OCI-LY3 (cell line): Measurements from ENCODE around the gene SLC25A13.

Source experiments
- H2AFZ ChIP-seq: fragments of 200-600, 300-600 bp; shearing (Covaris generic); 2 replicates; pipeline ENCODE4 v1.6.0; 2014; ENCODE audit warnings: antibody characterized with exemption, low read depth, low read length
- H3K27ac ChIP-seq: fragments of 200-600, 300-600 bp; sonication (generic); 2 replicates; pipeline ENCODE4 v1.5.1; 2014; ENCODE audit warnings: mild to moderate bottlenecking, low read length, moderate library complexity, mixed read lengths
- H3K27me3 ChIP-seq: fragments of 200-600, 300-600 bp; sonication (generic); 2 replicates; pipeline ENCODE4 v1.6.1; 2014; ENCODE audit warnings: low read depth, low read length, mixed read lengths
- H3K36me3 ChIP-seq: fragments of 200-600, 300-600 bp; sonication (generic); replicated peaks from 2 replicates; pipeline ENCODE3; 2014; ENCODE audit warnings: low read depth, low read length, mixed read lengths
- H3K4me1 ChIP-seq: fragments of 300-600, 200-600 bp; sonication (generic); 2 replicates; pipeline ENCODE4 v1.6.1; 2014; ENCODE audit warnings: low read length, mixed read lengths
- H3K4me2 ChIP-seq: fragments of 200-600, 300-600 bp; sonication (generic); 2 replicates; pipeline ENCODE4 v1.6.1; 2014; ENCODE audit warnings: low read length, mixed read lengths
- H3K4me3 ChIP-seq: fragments of 300-600, 200-600 bp; sonication (generic); 2 replicates; pipeline ENCODE4 v1.5.1; 2014; ENCODE audit warnings: antibody characterized with exemption, mild to moderate bottlenecking, low read length, moderate library complexity
- H3K79me2 ChIP-seq: fragments of 300-600, 200-600 bp; shearing (Covaris generic); 2 replicates; pipeline ENCODE4 v1.6.1; 2014; ENCODE audit warnings: mild to moderate bottlenecking, low read length, mixed read lengths
- H3K9ac ChIP-seq: fragments of 300-600, 200-600 bp; shearing (Covaris generic); 2 replicates; pipeline ENCODE4 v1.6.0; 2014; ENCODE audit warnings: mild to moderate bottlenecking, low read length, moderate library complexity
- H3K9me3 ChIP-seq: fragments of 200-600, 300-600 bp; shearing (Covaris generic); 2 replicates; pipeline ENCODE4 v1.6.1; 2014; ENCODE audit warnings: low read length, mixed read lengths; ENCODE audit not compliant: insufficient read depth
- H4K20me1 ChIP-seq: fragments of 200-600, 300-600 bp; sonication (generic); 2 replicates; pipeline ENCODE4 v1.6.1; 2016; ENCODE audit warnings: low read length, mixed read lengths; ENCODE audit not compliant: insufficient read depth
- EZH2phosphoT487 ChIP-seq: fragments of 200-600 bp; shearing (Covaris generic); IDR thresholded peaks from 2 replicates; pipeline ENCODE4 v1.6.1; 2018; ENCODE audit warnings: antibody characterized with exemption, mixed run types, low read depth
- TF ChIP-seq, protein P1 (sequence below): fragments of 200-600, 300-600 bp; sonication (generic); IDR thresholded peaks from 2 replicates; pipeline ENCODE4 v1.5.1; 2014; ENCODE audit warnings: antibody characterized with exemption, low read length, low read depth

Gene SLC25A13

DNA sequence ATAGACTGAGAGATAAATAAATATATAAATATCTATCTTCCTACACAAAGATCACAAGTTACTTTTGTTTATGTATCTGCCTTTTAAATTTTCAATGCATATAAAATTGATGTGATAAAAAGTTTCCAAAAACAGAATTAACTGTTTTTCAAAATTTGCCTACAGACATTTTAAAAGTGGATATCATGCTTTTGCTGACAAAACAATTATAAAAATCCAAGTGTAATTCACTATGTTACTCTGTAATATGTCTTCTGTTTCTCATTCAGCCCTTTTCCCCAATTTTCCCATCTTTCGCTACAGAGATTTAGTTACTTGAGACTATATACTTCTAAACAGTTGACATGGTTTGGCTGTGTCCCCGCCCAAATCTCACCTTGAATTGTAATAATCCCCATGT lies 37.7 kb downstream of the SLC25A13 start:
- Histone ChIP-seq H3K27me3 (no peaks in the 10 kb centered on the region), H3K9me3 (no peaks in the 10 kb centered on the region), H3K4me1 (no peaks in the 10 kb centered on the region), H3K79me2 (peaks cover 55% of the 10 kb centered on the region), H3K27ac (no peak overlapping the region), H3K4me3 (no peak overlapping the region), H2AFZ (no peak overlapping the region), H3K4me2 (no peak overlapping the region), H3K36me3 (peaks cover 5% of the 10 kb centered on the region), H3K9ac (no peak overlapping the region), H4K20me1 (peaks cover 18% of the 10 kb centered on the region; the same call in 1 of the 2 replicates)
- no peak for TF ChIP-seq EZH2phosphoT487
- TF ChIP-seq, protein P1, sequence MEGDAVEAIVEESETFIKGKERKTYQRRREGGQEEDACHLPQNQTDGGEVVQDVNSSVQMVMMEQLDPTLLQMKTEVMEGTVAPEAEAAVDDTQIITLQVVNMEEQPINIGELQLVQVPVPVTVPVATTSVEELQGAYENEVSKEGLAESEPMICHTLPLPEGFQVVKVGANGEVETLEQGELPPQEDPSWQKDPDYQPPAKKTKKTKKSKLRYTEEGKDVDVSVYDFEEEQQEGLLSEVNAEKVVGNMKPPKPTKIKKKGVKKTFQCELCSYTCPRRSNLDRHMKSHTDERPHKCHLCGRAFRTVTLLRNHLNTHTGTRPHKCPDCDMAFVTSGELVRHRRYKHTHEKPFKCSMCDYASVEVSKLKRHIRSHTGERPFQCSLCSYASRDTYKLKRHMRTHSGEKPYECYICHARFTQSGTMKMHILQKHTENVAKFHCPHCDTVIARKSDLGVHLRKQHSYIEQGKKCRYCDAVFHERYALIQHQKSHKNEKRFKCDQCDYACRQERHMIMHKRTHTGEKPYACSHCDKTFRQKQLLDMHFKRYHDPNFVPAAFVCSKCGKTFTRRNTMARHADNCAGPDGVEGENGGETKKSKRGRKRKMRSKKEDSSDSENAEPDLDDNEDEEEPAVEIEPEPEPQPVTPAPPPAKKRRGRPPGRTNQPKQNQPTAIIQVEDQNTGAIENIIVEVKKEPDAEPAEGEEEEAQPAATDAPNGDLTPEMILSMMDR: no peak

DNA sequence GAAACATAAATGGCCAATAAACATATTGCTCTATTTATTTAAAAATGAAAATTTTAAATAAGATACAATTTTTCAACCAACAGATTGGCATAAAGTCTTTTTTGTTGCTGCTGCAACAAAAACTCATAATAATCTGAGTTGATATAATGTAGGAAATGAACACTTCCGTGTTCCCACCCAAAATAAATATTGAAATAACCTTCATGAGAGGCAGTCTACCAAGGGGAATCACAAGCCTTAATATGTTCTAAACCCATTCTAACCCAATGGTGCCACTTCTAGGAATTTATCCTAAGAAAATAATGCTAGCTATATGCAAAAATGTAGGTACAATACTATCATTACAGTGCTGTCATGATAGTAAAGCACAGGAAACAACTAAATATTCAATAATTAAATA lies 39.1 kb downstream of the SLC25A13 start:
- no peak overlapping the region for H3K9ac ChIP-seq

DNA sequence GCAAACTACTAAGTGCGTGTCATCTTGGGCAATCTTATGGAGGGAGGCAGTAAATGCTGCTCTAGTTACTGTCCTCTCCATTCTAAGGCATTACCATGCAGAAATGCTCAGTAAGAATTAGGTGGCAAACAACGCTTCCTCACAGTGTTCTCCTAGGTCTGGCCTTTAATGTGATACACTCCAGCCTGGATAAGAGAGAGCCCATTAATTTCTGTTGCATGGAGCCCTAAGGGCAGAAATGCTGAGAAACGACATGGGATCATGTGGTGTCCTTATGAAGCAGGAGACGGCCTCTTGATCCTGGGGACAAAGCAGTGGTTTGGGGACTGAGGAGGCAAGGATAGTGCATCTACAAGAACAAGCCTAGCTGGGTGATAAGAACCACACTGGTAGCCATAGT lies 44.0 kb downstream of the SLC25A13 start:
- Histone ChIP-seq H3K4me2 (no peak overlapping the region), H3K4me3 (no peak overlapping the region), H3K36me3 (peaks cover 18% of the 10 kb centered on the region), H2AFZ (no peak overlapping the region), H3K9ac (no peak overlapping the region), H3K79me2 (peaks cover 21% of the 10 kb centered on the region), H4K20me1 (peaks cover 6% of the 10 kb centered on the region; the same call in 1 of the 2 replicates), H3K27ac (no peak overlapping the region), H3K4me1 (no peaks in the 10 kb centered on the region), H3K9me3 (no peaks in the 10 kb centered on the region), H3K27me3 (no peaks in the 10 kb centered on the region)
- no peak for TF ChIP-seq EZH2phosphoT487
- TF ChIP-seq, protein P1: no peak

More for the DNA sequence above, 39.1 kb downstream of the SLC25A13 start:
- Histone ChIP-seq H3K27ac (no peak overlapping the region), H2AFZ (no peak overlapping the region), H3K4me3 (no peak overlapping the region), H3K9me3 (no peaks in the 10 kb centered on the region), H3K4me2 (no peak overlapping the region), H3K79me2 (peaks cover 53% of the 10 kb centered on the region), H3K4me1 (no peaks in the 10 kb centered on the region), H4K20me1 (peaks cover 16% of the 10 kb centered on the region; the same call in 1 of the 2 replicates), H3K27me3 (no peaks in the 10 kb centered on the region), H3K36me3 (peaks cover 8% of the 10 kb centered on the region)
- TF ChIP-seq EZH2phosphoT487: no peak

DNA sequence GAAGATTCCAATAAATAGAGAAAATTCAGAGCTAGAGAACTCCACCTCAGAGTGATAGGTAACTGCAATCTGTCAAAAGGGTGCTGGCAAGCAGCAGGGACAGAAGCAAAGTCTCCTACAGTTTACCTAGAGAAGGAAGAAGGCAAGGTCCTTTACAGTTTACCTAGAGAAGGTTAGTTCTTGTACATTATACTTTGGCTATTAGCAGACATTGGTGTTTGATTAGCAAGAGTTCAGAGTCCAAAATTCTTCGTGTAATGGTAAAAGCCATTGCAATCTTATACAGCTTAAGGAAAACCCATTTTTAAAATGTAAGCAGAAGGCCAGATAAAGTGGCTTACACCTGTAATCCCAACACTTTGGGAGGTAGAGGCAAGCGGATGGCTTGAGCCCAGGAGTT lies 45.9 kb downstream of the SLC25A13 start:
- H3K4me2 ChIP-seq: no peak overlapping the region
- H3K9ac ChIP-seq: no peak overlapping the region
- H3K4me3 ChIP-seq: no peak overlapping the region
- H3K79me2 ChIP-seq: peaks cover 10% of the 10 kb centered on the region
- no peaks in the 10 kb centered on the region for H3K4me1 ChIP-seq
- no peaks in the 10 kb centered on the region for H4K20me1 ChIP-seq
- no peaks in the 10 kb centered on the region for H3K9me3 ChIP-seq
- H3K36me3 ChIP-seq: peaks cover 18% of the 10 kb centered on the region
- no peak overlapping the region for H3K27ac ChIP-seq
- no peak overlapping the region for H2AFZ ChIP-seq
- H3K27me3 ChIP-seq: no peaks in the 10 kb centered on the region
- TF ChIP-seq, protein P1: no peak
- TF ChIP-seq EZH2phosphoT487: no peak
